IPS-NIHi7 (cell line): Measurements from ENCODE around the gene NR6A1.

Experiments used
- DNase-seq: peaks from one replicate; pipeline ENCODE4 v3.0.0; 2012; ENCODE audit warnings: mixed read lengths; ENCODE audit errors: extremely low spot score

NR6A1 gene

GRCh38 chr9:124658165-124659017 is 112.7 kb downstream of the NR6A1 start:
- peak; percentile 75 for DNase-seq

- no peak for DNase-seq
These were observed 113.6 kb downstream of the NR6A1 start for GRCh38 chr9:124657516-124657915.

GRCh38 chr9:124654431-124654830 is 116.7 kb downstream of the NR6A1 start:
- DNase-seq, result no peak

GRCh38 chr9:124652615-124653393 is 118.3 kb downstream of the NR6A1 start:
- DNase-seq, result no peak

- no peak for DNase-seq
These were observed 118.9 kb downstream of the NR6A1 start for GRCh38 chr9:124652203-124652602.

- no peak for DNase-seq
These were observed 125.8 kb downstream of the NR6A1 start for GRCh38 chr9:124645274-124645673.

GRCh38 chr9:124639637-124640036 is 131.5 kb downstream of the NR6A1 start:
- DNase-seq, result no peak

- DNase-seq, result no peak
These were observed 135.8 kb downstream of the NR6A1 start for GRCh38 chr9:124635285-124635684.

- no peak for DNase-seq
These were observed 139.0 kb downstream of the NR6A1 start for GRCh38 chr9:124632077-124632621.

GRCh38 chr9:124631326-124631725 is 139.8 kb downstream of the NR6A1 start:
- DNase-seq, result no peak

- DNase-seq, result no peak
These were observed 141.5 kb downstream of the NR6A1 start for GRCh38 chr9:124629600-124629999.

GRCh38 chr9:124628741-124629140 is 142.4 kb downstream of the NR6A1 start:
- no peak for DNase-seq

- no peak for DNase-seq
These were observed 144.8 kb downstream of the NR6A1 start for GRCh38 chr9:124626276-124626675.

GRCh38 chr9:124625087-124625486 is 146.0 kb downstream of the NR6A1 start:
- DNase-seq, result no peak

GRCh38 chr9:124624735-124624992 is 146.4 kb downstream of the NR6A1 start:
- DNase-seq, result no peak

GRCh38 chr9:124623966-124624734 is 147.0 kb downstream of the NR6A1 start:
- no peak for DNase-seq

- no peak for DNase-seq
These were observed 148.2 kb downstream of the NR6A1 start for GRCh38 chr9:124622882-124623281.

- DNase-seq, result no peak
These were observed 149.5 kb downstream of the NR6A1 start for GRCh38 chr9:124621371-124622328.

- no peak for DNase-seq
These were observed 152.6 kb downstream of the NR6A1 start for GRCh38 chr9:124618476-124618875.

GRCh38 chr9:124617477-124618141 is 153.5 kb downstream of the NR6A1 start:
- DNase-seq, result peak; percentile 88
